Activated T-cell treated with anti-CD3 and anti-CD28 coated beads, Interleukin-2, amount 50 U/mL, for 4 hours (primary cell): ENCODE measurements around the gene COMP. TPM values are rescaled to one million over a fixed set of nuclear protein-coding genes. Genes with fewer than 3 reads are reported as not detected.

Experiments used
- ATAC-seq, 2 donors: fragments of 200-7000 bp; cut with Tn5 transposase; one replicate each; pipeline ENCODE4 v1.10.0; 2021
- DNase-seq: peaks from one replicate; pipeline ENCODE4 v3.0.0-alpha.2; 2020
- H3K27me3 Mint-ChIP-seq: one replicate; pipeline ENCODE4 v1.8.0; 2021; ENCODE audit warnings: low read depth, mixed read lengths
- H3K36me3 Mint-ChIP-seq: one replicate; pipeline ENCODE4 v1.8.0; 2022; ENCODE audit warnings: mixed read lengths; ENCODE audit not compliant: insufficient read depth
- H3K4me1 Mint-ChIP-seq: one replicate; pipeline ENCODE4 v1.8.0; 2021; ENCODE audit warnings: low read depth, mixed read lengths
- H3K4me3 Mint-ChIP-seq: one replicate; pipeline ENCODE4 v1.8.0; 2021; ENCODE audit warnings: mild to moderate bottlenecking, moderate library complexity, mixed read lengths
- H3K9me3 Mint-ChIP-seq: one replicate; pipeline ENCODE4 v1.8.0; 2021; ENCODE audit warnings: mixed read lengths
- total RNA-seq, 3 donors: library from RNA; stranded (reverse); gene quantifications; one replicate each; pipeline ENCODE4 v1.2.1, GENCODE V29; 2021

The COMP gene
- total RNA-seq, 3 donors from 2014 or later, result not detected

DNA sequence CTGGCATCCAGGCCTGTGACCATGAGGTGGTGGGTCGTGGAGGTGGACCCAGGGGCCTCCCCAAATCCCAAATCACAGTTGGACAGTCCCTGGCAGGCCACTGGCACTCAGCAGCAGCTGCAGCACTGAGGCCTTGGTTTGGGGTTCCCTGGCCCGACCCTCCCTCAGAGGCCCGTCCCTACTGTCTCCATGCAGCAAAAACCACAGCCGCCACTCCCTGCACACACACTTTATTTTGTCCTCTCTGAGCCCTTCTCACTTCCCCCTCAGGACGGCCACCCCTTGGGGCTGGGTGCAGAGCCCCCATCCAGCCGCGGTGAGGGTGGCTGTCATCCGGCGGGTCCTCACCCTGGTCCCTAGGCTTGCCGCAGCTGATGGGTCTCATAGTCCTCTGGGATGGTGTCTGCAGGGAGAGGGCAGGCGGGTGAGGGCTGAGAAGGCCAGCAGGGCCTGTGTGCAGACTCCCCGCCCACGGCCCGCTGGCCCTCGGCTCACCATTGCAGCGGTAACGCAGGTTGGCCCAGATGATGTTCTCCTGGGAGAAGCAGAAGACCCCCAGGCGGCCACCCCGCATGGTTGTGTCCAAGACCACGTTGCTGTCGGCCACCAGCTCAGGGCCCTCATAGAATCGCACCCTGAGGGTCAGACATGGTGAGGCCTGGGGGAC is 8.4 kb downstream of the COMP start:
- Mint-ChIP-seq H3K9me3 (no peaks in the 10 kb centered on the region), H3K4me1 (peaks cover 21% of the 10 kb centered on the region), H3K4me3 (no peak overlapping the region), H3K36me3 (no peaks in the 10 kb centered on the region), H3K27me3 (peaks cover 29% of the 10 kb centered on the region)
- DNase-seq, result no peak
- ATAC-seq, result no peak

DNA sequence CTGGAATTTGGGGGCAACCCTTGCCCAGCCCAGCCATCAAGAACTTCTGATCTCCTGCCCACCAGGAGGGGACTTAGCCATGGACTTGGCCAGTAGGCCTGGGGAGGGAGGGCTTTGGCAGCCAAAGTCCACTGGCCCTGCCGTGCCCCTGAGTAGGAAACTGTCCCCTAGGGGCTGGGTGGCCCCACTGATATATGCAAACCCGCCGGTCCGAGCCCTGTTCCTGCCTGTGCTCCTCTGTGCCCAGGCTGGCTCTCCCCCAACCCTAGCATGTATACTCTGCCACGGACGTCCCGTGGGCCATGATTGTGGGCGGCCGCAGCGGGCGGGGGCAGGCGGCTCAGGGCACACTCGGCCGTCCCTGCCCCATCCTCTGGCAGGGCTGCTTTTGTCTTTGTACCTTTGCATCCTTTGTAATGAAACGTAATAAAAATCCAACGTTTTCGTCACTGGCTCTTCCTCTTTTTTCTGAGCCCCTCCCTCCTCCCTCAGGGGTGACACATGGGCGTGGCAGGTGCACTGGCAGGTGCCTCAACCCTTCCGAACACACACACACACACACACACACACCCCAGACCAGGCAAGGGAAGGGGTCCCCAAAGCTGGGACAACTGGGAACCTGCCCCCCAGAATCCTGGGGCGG is 9.1 kb downstream of the COMP start:
- peaks cover 16% of the 10 kb centered on the region for H3K4me1 Mint-ChIP-seq

DNA sequence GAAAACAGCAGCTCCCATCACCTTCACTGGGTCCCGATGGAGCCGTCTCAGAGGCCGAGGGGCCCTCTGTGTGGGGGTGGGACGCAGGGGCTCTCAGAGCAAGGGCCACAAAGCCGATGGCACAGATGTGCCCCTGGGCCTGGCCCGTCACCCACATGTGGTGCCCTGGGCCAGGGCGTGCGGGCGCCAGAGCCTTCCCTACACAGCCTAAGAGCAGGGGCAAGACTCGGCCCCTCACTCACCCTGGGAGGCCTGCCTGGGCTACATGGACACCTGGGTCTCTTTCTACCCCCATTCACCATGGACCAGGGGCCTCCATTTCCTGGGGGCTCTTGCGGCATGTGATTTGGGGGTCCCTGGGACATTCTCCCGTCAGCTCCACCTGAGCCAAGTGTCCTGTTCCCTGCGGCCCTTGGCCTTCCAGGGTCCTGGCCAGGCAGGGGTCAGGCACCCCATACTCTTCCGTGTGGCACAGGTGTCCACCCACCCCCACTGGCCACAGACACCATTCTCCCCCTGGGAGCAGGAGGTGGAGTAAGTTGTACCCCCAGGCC is 10.0 kb downstream of the COMP start:
- Mint-ChIP-seq H3K27me3 (peaks cover 14% of the 10 kb centered on the region), H3K4me3 (no peak overlapping the region), H3K36me3 (no peaks in the 10 kb centered on the region), H3K4me1 (peaks cover 12% of the 10 kb centered on the region), H3K9me3 (no peaks in the 10 kb centered on the region)
- ATAC-seq (no peak), DNase-seq (no peak)

More for the DNA sequence above, 9.1 kb downstream of the COMP start:
- H3K27me3 Mint-ChIP-seq, result peaks cover 22% of the 10 kb centered on the region
- DNase-seq (no peak), ATAC-seq (no peak)
- H3K36me3 Mint-ChIP-seq, result no peaks in the 10 kb centered on the region
- no peak overlapping the region for H3K4me3 Mint-ChIP-seq
- H3K9me3 Mint-ChIP-seq, result no peaks in the 10 kb centered on the region

DNA sequence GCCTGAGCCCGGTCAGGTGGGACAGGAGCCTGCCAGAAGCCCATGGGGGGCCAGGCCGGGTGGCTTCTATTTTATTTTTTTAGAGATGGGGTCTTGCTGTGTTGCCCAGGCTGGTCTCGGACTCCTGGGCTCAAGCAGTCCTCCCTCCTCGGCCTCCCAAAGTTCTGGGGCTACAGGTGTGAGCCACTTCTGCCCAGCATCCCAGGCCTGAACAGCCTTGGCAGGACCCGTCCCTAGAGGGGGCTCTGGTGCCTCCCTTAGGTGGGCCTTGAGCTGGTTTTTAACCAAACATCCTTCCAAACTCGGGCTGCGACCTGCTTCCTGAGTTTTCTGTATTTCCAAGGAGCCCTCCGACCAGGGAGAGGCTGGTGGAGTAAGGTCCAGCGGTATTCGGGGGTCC is 10.5 kb downstream of the COMP start:
- no peaks in the 10 kb centered on the region for H3K9me3 Mint-ChIP-seq
- H3K36me3 Mint-ChIP-seq, result no peaks in the 10 kb centered on the region
- no peak for ATAC-seq
- DNase-seq, result no peak
- H3K4me3 Mint-ChIP-seq, result no peak overlapping the region
- H3K4me1 Mint-ChIP-seq, result peaks cover 9% of the 10 kb centered on the region
- peaks cover 10% of the 10 kb centered on the region for H3K27me3 Mint-ChIP-seq

DNA sequence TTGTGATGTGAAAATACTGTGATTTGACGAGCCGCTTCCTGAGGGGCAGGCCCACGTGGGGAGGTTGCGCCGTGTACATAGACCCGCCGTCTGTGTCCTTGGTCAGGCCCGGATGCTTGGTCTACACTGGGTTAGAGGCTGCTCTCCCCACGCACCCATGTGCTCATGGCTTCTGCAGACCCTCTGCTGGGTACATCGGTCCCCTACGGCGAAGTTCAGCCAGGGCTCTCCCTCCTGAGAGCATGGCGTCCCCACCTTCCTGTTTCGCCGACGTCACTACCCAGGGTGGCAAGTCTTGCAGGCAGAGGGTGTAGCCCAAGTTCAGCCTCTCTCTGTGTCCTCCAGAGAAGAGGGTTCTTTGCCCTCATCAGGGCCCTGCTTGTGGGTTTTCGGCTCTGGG is 11.0 kb downstream of the COMP start:
- ATAC-seq, result no peak
- no peaks in the 10 kb centered on the region for H3K9me3 Mint-ChIP-seq
- peaks cover 7% of the 10 kb centered on the region for H3K27me3 Mint-ChIP-seq
- no peak overlapping the region for H3K4me3 Mint-ChIP-seq
- H3K4me1 Mint-ChIP-seq, result peaks cover 5% of the 10 kb centered on the region
- no peak for DNase-seq
- H3K36me3 Mint-ChIP-seq, result no peaks in the 10 kb centered on the region

DNA sequence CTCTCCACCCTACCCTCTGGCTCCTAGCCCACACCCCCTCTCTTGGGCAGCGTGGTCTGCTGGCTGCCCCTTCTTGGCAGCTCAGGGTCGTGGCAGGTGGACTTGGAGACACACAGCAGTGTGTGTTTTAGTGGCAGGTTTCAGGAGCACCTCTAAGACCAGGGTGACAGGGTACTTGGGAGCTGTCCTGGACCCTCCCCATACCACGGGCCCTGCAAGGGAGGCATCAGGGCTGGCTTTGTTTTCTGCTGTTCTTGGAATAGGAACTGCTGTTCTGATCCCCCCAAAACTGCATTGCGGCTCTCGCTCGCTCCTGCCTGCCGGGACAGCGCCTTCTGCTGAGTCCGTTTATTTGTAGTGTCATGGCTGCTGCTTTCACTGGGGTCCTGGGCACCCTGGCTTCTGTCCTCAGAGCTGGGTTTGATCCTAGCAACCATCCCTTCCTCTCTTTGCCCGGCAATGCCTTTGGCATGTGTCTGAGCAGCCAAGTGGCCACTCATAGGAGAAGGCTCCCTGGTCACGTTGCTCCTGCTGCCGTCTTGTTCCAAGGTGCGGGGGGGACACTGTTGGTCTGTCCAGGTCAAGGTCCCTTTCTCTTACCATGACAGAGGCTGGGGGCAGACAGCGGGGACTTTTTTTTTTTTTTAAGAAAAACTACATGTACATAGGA is 12.1 kb downstream of the COMP start:
- Mint-ChIP-seq H3K4me3 (no peak overlapping the region), H3K4me1 (no peaks in the 10 kb centered on the region), H3K9me3 (no peaks in the 10 kb centered on the region), H3K27me3 (no peaks in the 10 kb centered on the region), H3K36me3 (no peaks in the 10 kb centered on the region)
- no peak for ATAC-seq
- DNase-seq, result no peak

DNA sequence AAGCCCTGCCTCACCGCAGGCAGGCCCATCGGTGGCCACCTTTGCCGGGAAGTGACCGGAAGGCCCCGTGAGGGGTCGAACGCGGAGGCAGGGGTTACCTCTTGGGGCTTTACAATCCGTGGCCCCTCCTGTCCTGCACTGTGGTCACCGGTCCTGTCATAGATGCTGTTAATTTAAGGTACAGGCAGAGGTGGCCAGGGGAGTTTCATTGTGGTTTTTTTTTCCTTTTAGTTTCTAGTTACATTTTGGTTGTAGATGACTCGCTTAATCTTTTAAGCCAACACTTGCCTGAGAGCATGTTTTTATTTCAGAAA is 13.1 kb downstream of the COMP start:
- no peak for ATAC-seq

DNA sequence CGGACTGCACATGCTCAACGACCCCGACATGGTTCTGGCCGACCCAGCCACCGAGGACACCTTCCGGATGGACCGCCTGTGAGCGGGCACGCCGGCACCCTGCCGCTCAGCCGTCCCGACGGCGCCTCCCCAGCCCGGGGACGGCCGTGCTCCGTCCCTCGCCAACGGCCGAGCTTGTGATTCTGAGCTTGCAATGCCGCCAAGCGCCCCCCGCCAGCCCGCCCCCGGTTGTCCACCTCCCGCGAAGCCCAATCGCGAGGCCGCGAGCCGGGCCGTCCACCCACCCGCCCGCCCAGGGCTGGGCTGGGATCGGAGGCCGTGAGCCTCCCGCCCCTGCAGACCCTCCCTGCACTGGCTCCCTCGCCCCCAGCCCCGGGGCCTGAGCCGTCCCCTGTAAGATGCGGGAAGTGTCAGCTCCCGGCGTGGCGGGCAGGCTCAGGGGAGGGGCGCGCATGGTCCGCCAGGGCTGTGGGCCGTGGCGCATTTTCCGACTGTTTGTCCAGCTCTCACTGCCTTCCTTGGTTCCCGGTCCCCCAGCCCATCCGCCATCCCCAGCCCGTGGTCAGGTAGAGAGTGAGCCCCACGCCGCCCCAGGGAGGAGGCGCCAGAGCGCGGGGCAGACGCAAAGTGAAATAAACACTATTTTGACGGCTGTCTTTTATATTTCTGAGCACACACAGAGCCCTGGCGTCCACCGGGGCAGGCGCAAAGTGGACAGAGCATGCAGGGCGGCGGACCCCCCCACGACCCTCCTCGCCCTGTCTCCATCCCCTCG is 13.6 kb downstream of the COMP start:
- H3K4me3 Mint-ChIP-seq, result no peak overlapping the region

More for the DNA sequence above, 13.1 kb downstream of the COMP start:
- DNase-seq, result no peak
- H3K27me3 Mint-ChIP-seq, result no peaks in the 10 kb centered on the region
- no peaks in the 10 kb centered on the region for H3K36me3 Mint-ChIP-seq
- no peaks in the 10 kb centered on the region for H3K9me3 Mint-ChIP-seq
- no peaks in the 10 kb centered on the region for H3K4me1 Mint-ChIP-seq
- no peak overlapping the region for H3K4me3 Mint-ChIP-seq

DNA sequence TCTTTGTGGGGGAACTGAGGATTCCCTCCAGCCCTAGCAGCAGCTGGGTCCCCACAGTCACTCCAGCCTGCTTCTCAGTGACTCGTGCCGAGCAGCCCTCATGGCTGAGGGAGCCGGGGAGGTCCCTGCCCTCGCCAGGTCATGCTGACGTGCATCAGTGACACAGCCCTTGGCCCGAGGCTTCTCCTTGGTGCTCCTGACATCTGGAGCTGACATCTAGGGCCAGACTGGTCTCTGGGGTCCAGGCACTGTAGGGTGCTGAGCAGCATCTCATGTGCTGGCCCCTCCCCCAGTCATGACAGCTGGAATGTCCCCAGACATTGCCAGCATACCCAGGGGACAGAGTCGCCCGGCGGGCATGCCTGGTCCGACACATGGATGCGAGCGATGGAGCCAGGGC is 14.4 kb downstream of the COMP start:
- no peaks in the 10 kb centered on the region for H3K4me1 Mint-ChIP-seq
- H3K27me3 Mint-ChIP-seq, result no peaks in the 10 kb centered on the region
- no peak overlapping the region for H3K4me3 Mint-ChIP-seq
- no peaks in the 10 kb centered on the region for H3K9me3 Mint-ChIP-seq
- ATAC-seq (no peak), DNase-seq (no peak)
- H3K36me3 Mint-ChIP-seq, result no peaks in the 10 kb centered on the region

More for the DNA sequence above, 13.6 kb downstream of the COMP start:
- H3K4me1 Mint-ChIP-seq, result no peaks in the 10 kb centered on the region
- no peaks in the 10 kb centered on the region for H3K9me3 Mint-ChIP-seq
- no peaks in the 10 kb centered on the region for H3K36me3 Mint-ChIP-seq
- no peaks in the 10 kb centered on the region for H3K27me3 Mint-ChIP-seq
- no peak for DNase-seq
- ATAC-seq, result no peak

DNA sequence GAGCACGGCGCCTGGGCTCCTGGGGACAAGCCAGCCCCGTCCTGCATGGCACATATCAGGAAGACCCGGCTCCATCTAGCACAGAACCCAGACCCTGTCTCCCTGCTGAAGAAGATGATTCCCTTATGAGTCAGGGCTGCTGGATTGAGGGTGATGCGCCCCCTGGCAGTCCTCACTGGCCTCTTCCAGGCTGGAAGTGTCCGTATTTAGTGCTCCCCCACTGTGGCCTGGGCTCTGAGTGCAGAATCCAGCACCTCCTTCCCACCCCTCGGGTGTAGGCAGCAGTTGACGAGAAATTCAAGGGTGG is 14.9 kb downstream of the COMP start:
- Mint-ChIP-seq H3K9me3 (no peaks in the 10 kb centered on the region), H3K4me1 (no peaks in the 10 kb centered on the region), H3K36me3 (no peaks in the 10 kb centered on the region), H3K4me3 (no peak overlapping the region), H3K27me3 (no peaks in the 10 kb centered on the region)
- DNase-seq (no peak), ATAC-seq (no peak)

DNA sequence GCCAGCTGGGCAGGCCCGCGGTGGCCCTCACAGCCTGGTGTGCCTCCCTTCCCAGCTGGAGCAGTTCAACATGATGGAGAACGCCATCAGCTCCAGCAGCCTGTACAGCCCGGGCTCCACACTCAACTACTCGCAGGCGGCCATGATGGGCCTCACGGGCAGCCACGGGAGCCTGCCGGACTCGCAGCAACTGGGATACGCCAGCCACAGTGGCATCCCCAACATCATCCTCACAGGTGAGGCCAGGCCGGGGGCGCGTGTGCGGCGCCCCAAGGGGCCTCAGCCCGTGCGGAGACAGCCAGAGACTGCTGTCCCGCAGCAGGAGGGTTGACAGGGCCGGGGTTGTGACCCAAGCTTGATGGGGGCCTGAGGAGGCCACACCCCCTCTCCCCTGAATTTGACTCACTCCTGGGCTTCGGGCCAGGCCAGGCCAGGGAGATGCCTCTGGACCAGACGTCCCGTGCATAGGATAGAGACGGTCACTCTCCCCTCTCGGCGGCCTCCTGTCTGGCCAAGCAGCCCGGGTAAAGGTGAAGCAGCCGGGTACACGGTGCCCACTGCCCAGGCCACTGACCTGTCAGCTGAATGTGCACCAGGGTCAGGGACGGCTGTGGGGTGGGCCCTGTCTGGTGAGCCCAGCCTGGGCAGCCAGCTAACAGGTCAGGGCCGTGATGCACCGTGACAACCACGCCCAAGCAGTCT is 15.4 kb downstream of the COMP start:
- H3K36me3 Mint-ChIP-seq, result no peaks in the 10 kb centered on the region
- no peak overlapping the region for H3K4me3 Mint-ChIP-seq
- DNase-seq, result no peak
- ATAC-seq, result no peak
- H3K4me1 Mint-ChIP-seq, result no peaks in the 10 kb centered on the region
- H3K27me3 Mint-ChIP-seq, result no peaks in the 10 kb centered on the region
- no peaks in the 10 kb centered on the region for H3K9me3 Mint-ChIP-seq

DNA sequence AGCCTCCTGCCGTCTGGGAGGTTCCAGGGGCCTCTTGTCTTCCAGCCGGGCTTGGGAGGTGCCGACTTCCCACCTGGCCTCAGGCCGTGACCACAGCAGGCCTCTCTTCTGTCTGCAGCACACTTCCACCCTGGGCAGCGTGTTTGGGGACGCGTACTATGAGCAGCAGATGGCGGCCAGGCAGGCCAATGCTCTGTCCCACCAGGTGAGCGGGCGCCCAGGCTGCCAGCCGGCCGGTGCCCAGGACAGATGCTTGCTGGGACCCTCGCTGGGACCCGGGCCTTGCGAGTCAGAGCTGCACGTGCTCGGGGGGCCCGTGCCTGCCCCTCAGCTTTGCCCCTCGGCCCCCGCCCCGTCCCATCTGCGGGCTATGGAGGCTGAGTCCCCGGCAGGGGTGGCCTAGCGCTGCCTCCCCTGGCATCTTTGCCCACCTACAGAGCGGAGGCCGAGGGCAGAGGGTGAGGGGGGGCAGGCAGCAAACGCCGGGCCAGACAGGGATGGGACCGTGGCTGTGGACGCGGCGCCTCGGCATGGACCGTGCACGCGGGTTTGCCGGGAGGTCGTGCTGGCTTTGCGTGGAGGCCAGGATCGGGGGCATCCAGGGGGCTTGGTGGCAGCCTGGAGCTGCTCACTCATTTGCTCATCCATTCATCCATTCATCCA is 16.2 kb downstream of the COMP start:
- no peak for DNase-seq
- Mint-ChIP-seq H3K36me3 (no peaks in the 10 kb centered on the region), H3K9me3 (no peaks in the 10 kb centered on the region), H3K27me3 (no peaks in the 10 kb centered on the region), H3K4me3 (no peak overlapping the region), H3K4me1 (no peaks in the 10 kb centered on the region)
- ATAC-seq, result no peak

DNA sequence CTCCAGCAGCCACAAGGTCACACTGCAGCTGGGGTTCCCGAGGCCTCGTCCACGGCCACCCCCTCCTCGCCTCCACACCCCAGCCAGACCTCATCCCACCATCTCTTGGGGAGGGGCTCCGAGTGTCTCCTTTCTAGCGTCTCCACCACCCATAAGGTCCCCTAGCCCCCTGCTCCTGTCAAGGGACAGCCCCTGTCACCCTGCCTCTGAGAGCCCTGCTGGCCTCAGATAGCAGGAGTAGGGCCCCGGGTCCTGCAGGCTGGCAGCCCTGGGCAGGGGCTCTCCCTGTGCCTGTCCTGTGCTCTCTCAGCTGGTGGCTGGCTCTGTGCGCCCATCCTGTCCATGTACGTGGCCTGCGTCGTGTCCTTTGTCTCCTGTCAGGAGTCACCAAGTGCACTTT is 17.0 kb downstream of the COMP start:
- ATAC-seq (no peak), DNase-seq (no peak)
- H3K9me3 Mint-ChIP-seq, result no peaks in the 10 kb centered on the region
- H3K4me1 Mint-ChIP-seq, result no peaks in the 10 kb centered on the region
- H3K36me3 Mint-ChIP-seq, result no peaks in the 10 kb centered on the region
- H3K27me3 Mint-ChIP-seq, result no peaks in the 10 kb centered on the region
- H3K4me3 Mint-ChIP-seq, result no peak overlapping the region

DNA sequence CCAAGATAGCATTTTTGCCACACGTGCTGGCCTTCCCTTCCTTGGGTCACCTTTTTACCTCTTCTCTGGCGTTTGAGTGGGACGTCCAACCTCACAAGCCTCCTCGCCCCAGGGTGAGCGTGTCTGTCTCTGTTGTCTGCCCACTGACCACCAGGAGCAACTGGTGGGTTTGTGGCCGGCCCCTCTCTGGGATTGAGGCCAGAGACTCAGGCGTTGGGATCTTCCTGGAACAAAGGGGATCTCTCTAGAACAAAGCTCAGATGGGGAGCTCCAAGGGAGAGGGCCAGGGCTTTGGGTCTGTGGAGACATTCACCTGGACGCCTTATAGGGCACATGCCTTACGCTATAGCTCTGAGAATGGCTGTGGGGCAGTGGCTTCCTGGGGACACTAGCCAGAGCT is 17.4 kb downstream of the COMP start:
- Mint-ChIP-seq H3K4me3 (no peak overlapping the region), H3K27me3 (no peaks in the 10 kb centered on the region), H3K9me3 (no peaks in the 10 kb centered on the region), H3K4me1 (no peaks in the 10 kb centered on the region), H3K36me3 (no peaks in the 10 kb centered on the region)
- DNase-seq, result no peak
- no peak for ATAC-seq
